ENCODE data around the gene ADAMTS2. TPM values are rescaled to one million over a fixed set of nuclear protein-coding genes. Genes with fewer than 3 reads are reported as not detected.

ADAMTS2 gene
- total RNA-seq, 2 experiments from 2014 or later, result not detected

DNA sequence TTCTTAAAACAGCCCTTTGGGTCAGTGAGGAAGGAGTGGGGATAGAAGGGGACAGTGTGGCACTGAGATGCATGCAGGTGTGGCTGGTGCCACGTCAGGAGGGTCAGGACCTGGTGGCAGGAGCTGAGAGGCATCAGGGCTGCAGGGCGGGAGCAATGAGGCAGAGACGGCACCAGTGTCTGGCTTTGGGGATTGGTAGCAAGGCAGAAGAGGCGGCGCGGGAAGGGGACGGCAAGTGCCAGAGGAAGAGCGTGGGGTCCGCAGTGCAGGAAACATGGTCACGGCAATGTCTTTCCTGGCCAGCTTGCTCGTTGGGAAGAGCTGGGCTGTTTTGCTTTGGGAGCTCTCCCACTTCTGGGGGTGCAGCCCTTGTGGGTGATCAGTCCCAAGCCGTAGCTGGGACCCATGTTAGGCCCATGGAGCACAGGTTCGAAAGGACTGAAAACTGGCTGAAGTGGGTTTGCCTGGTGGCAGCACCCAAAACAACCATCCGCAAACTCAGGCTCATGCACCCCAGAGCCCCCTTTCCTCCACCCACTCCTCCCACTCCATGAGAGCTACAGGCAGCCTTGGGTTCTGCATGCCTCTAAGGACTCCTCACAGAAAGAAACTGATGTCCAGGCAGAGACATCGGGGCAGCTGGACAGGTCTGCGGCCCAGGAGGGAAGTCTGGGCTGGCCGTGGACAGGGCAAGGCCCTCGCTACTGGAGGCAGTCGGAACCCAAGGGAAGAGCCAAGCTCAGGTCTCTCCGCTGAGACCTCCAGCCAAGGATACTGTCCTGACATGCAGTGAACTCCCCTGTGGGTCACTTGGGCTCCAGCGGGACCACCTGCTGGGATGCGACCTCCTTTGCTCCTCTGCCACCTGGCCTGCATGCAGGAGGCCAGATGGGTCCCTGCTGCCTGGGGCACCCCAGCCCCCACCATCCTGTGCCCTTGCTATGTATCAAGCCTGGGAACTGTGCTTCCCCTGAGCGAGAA is 180.6 kb downstream of the ADAMTS2 start:
- Mint-ChIP-seq H3K27ac (no peak overlapping the region), H3K4me1 (no peaks in the 10 kb centered on the region), H3K4me3 (no peak overlapping the region), H3K36me3 (no peaks in the 10 kb centered on the region), H3K27me3 (peaks cover 2% of the 10 kb centered on the region), H3K9me3 (peaks cover 13% of the 10 kb centered on the region)
- ATAC-seq (ENCODE audit: low read depth), result no peak
- peak; percentile 24 for DNase-seq
- POLR2A ChIA-PET, result no interaction called here

DNA sequence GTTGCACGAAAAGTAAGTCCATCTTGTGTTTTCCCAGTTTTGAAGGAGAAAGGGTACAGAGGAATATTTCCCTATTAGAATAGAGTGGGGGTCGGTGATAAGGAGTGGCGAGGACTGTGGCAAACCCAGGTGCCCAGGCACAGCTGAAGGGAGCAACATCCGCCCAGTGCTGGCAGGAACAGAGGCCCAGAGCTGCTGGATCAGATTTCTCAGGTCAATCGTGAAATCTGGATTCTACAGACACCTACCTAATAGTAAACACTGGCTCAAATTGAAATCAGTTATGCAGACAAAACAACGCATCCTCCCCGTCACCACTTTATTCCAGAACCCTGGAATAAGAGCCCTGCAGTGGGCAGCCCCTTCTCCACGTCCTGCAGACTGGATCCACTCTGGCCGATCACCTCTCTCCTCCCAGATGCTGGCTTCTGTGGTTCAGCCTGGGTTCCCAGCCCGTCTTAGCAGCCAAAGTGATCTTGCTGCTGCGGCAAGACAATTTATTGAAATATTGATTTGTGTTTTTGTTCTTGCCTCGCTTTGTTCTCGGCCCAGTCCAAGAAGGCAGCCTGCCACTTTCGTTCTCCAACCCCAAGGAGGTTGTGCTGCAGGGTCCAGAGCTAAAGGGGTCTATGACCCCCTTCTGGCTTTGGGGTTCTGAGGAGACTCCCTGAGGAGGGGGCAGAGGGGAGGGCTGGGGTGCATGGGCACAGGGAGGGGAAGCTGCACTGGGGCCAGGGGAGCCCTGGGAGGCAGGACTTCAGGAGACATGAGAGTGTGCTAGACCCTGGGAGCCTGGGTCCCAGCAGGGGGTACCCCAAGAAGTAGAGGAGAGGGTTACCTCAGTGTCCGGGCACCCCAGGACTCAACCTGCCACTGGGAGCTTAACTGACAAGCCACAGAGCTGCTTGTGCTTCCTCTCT is 181.8 kb downstream of the ADAMTS2 start:
- no peaks in the 10 kb centered on the region for H3K27me3 Mint-ChIP-seq
- peak; percentile 19 for DNase-seq
- H3K9me3 Mint-ChIP-seq, result peaks cover 13% of the 10 kb centered on the region
- POLR2A ChIA-PET, result no interaction called here
- no peaks in the 10 kb centered on the region for H3K36me3 Mint-ChIP-seq
- H3K4me1 Mint-ChIP-seq, result no peaks in the 10 kb centered on the region
- no peak overlapping the region for H3K27ac Mint-ChIP-seq
- ATAC-seq (ENCODE audit: low read depth), result no peak
- no peak overlapping the region for H3K4me3 Mint-ChIP-seq

DNA sequence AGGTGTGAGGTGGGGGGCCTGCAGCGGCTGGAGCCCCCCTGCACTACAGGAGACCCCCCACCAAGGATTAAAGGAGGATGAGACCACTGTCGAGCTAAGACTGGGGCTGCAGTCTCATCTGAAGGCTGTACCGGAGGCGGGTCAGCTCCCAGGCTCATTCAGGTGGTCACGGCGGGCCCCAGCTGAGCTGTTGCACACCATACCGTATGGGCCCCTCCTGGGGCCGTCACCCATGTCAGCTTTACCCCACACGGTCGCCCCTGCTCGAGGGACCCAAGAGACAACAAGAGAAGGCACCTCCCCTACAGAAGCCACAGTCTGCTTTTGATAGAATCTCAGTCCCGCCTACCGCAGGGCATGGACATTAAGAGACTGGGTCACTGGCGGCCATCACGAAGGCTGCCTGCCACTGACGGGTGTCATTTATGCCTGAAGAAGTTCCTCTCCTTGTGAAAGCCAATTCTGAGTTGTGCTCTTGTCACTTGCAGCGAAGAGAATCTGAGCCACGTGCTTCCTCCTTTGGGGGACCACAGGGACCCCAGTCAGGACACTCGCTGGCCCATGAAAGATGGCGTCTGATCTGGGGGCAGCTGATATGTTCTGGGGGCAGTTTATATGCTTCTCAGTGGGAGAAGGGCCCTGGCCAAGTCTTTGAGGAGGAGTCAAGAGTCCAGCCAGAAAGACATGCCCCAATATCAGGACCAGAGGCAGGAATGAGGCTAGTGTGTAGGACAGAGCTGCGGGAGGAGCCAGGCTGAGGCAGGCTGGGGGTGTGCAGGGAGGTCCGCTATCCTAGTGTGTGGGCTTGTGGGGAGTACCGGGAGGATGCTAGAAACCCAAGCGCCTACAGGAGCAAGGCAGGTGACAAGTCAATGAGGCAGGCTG is 182.7 kb downstream of the ADAMTS2 start:
- Mint-ChIP-seq H3K4me3 (no peak overlapping the region), H3K36me3 (no peaks in the 10 kb centered on the region), H3K4me1 (no peaks in the 10 kb centered on the region), H3K9me3 (peaks cover 13% of the 10 kb centered on the region), H3K27ac (no peak overlapping the region), H3K27me3 (no peaks in the 10 kb centered on the region)
- ATAC-seq (ENCODE audit: low read depth) (no peak), DNase-seq (peak; percentile 4)
- POLR2A ChIA-PET, result no interaction called here

DNA sequence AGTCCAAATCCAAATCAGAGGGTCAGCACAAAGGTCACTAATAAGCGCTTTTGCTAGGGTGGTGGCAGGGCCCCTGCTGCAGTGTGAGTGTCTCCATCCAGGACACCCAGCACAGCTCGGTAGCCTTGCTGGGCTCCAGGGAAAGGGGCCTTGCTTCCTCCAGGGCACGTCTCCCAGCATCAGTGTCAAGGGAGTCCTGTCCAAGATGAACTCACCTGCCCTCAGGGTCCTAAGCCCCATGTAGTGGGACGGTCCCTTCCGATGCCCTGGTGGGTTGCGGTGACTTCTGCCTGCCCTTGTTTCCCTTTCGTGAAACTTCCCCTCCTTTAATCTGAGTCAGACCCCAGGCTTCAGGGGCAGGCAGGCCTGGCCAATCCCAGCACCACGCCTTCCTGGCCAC is 183.4 kb downstream of the ADAMTS2 start:
- Mint-ChIP-seq H3K27ac (no peak overlapping the region), H3K4me1 (no peaks in the 10 kb centered on the region), H3K4me3 (no peak overlapping the region), H3K36me3 (no peaks in the 10 kb centered on the region), H3K9me3 (peaks cover 13% of the 10 kb centered on the region), H3K27me3 (no peaks in the 10 kb centered on the region)
- POLR2A ChIA-PET, result no interaction called here
- ATAC-seq (ENCODE audit: low read depth) (no peak), DNase-seq (peak; percentile 6)

DNA sequence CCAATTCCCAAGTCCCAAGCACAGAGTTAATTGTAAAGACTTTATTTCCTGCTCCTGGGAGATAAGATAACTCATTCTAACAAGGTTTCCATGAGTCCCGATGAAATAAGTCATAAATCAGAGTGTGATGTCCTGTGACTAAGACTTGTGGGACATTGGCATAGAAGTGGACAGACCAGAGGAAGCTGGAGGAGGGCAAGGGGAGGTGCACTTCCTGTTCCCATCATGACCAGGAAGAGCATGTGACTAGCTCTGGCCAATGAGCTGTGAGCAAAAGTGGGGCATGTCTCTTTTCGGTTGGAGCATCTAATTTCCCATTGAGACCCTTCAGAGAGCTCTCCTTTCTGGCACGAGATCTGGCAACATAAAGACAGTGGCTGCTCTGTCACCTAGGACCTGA is 184.7 kb downstream of the ADAMTS2 start:
- Mint-ChIP-seq H3K27ac (no peak overlapping the region), H3K4me3 (no peak overlapping the region), H3K27me3 (no peaks in the 10 kb centered on the region), H3K4me1 (no peaks in the 10 kb centered on the region), H3K36me3 (no peaks in the 10 kb centered on the region), H3K9me3 (peaks cover 13% of the 10 kb centered on the region)
- POLR2A ChIA-PET, result no interaction called here
- ATAC-seq (ENCODE audit: low read depth) (no peak), DNase-seq (no peak)

DNA sequence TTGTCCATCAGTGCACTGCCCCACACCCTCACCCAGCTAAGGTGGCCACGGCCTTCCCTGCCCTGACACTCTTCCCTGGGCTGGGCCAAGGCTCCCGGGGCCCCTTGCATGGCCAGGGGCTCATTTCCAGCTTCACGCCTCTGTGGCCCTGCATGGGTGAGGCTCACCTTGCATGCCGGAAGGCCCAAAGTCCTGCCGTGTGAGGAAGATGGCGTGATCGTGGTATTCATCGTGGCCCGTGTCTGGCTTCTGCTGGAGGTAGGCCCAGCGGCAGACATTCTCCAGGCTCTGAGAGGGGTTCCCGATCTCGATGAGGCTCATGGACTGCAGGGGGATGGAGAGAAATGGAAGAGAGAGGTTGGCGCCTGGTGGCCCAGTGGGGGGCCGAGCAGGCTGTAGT is 186.7 kb downstream of the ADAMTS2 start:
- Mint-ChIP-seq H3K36me3 (no peaks in the 10 kb centered on the region), H3K4me3 (no peak overlapping the region), H3K9me3 (peaks cover 13% of the 10 kb centered on the region), H3K4me1 (no peaks in the 10 kb centered on the region), H3K27me3 (no peaks in the 10 kb centered on the region), H3K27ac (no peak overlapping the region)
- peak; percentile 3 for DNase-seq
- ATAC-seq (ENCODE audit: low read depth), result no peak
- POLR2A ChIA-PET, result no interaction called here

DNA sequence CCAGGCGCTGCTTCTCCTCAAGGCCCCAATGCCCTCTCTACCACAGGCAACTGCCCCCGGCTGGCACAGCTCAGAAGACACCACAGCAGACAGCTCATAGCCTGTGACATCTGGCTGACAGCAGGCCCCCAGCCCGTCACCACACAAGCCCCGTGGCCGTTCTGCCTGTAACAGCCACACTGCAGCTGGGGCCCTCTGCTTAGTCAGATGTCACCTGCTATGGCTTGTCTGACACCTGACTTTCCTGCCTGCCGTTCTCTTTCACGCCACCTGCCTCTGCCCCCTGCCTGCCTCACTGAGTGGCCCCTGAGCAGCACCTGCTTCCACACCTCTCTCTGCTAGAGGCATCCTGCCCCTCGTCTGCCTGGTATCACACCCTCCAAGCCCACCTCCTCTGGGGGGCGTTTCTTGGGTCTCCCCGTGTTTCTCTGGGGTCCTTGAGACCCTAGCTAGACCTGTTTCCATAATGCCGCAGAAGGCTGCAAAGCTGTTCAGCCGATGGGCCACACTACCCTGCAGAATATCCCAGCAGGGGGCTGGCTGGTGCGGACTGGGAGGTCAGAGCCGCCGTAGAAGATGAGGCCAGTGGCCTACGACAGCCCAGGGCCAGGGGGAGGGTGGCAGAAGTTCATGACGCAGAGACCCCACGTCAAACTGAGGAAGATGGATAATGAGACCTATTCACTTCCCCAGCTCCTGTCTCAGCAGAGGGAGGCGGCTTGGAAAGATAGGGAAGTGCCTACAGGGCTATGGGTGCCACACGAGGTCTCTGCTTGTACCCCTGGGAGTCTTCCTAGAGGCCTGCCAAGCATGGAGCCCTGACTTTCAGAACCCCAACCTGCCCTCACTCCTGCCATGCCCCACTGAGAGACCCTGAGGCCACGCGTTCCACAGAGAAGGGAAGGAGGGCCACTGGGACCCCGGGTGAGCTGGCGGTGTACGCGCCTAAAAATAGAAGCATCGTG is 190.0 kb downstream of the ADAMTS2 start:
- Mint-ChIP-seq H3K27me3 (no peaks in the 10 kb centered on the region), H3K27ac (no peak overlapping the region), H3K4me1 (no peaks in the 10 kb centered on the region), H3K9me3 (peaks cover 2% of the 10 kb centered on the region), H3K36me3 (no peaks in the 10 kb centered on the region), H3K4me3 (no peak overlapping the region)
- no peak for DNase-seq
- no peak for ATAC-seq (ENCODE audit: low read depth)
- POLR2A ChIA-PET, result no interaction called here

DNA sequence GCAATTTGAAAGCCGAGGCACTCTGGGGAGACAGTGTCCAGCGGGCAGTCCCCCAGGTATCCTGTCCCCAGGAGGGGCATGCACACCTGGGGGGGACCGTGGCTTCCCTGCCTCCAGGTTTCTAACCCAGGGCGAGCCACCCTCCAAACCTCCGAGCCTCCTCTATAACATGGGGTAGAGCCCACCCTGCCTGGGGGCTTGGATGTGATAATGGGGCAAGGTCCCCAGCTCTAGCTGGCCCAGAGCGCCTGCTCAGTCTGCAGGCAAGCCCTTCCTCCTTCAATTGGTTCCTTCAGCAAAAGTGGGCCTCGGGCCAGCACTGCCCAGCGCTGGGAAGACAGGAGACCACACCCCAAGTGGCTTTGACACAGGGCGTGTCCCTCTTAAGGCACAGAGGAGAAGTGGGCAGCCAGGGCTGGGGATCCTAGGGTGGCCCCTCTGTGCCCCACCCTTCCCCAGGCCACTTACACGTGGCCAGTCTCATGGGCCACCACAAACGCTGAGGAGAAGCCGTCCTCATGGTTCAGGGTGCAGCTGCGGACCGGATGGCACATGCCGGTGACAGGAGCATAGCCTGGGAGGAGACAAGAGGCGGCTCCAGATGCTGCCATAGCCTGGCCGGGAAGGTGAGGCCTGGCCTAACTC is 190.8 kb downstream of the ADAMTS2 start:
- POLR2A ChIA-PET, result no interaction called here
- no peaks in the 10 kb centered on the region for H3K27me3 Mint-ChIP-seq

DNA sequence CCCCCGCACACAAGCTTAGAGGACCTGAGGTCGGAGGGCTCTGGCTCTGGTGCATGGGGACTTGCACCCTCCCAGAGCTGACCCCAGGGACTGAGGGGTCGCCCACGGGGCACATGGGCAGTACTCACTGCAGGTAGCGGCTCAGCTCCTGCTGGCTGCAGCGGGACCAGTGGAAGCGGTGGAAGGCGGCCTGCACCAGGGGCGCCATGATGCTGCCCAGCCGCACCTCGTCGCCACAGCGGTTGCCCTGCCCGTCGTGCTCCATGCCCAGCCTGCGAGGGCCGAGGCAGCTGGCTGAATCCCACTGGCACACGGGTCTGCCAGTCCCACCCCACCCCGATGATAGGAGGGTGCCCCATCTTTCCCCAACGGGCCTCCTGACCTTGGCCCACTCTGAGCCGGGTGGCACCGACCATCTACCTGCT is 191.3 kb downstream of the ADAMTS2 start:
- Mint-ChIP-seq H3K36me3 (no peaks in the 10 kb centered on the region), H3K4me1 (no peaks in the 10 kb centered on the region), H3K4me3 (no peak overlapping the region), H3K9me3 (no peaks in the 10 kb centered on the region), H3K27me3 (no peaks in the 10 kb centered on the region), H3K27ac (no peak overlapping the region)
- DNase-seq (no peak), ATAC-seq (ENCODE audit: low read depth) (no peak)
- POLR2A ChIA-PET, result no interaction called here

More for the DNA sequence above, 190.8 kb downstream of the ADAMTS2 start:
- ATAC-seq (ENCODE audit: low read depth) (no peak), DNase-seq (no peak)
- no peaks in the 10 kb centered on the region for H3K36me3 Mint-ChIP-seq
- no peak overlapping the region for H3K27ac Mint-ChIP-seq
- no peaks in the 10 kb centered on the region for H3K4me1 Mint-ChIP-seq
- no peak overlapping the region for H3K4me3 Mint-ChIP-seq
- no peaks in the 10 kb centered on the region for H3K9me3 Mint-ChIP-seq

DNA sequence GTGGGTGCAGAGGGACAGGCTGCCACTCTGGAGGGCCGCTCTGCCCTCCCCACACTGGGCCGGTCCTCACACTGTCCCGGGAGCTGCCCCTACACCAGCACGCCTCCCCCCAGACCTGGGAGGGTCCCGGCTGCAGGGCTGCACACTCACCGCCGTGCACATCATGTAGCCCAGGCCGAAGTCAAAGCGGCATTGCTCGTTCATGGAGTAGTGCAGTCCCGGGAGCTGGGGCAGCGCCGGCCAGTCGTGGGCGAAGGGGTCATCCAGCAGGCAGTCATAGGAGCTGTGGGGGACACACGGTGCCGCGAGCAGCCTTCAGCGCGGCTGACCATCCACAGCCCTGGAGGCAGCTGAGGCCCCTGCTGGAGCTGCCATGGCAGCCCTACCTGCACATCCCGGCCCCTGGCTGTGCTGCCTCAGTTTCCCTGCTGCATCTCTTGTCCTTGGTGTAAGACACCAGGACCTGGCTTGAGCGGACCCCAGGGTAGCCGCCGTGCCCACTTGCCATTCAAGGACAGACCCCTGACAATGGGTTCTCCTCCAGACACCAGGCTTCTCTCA is 191.8 kb downstream of the ADAMTS2 start:
- no peaks in the 10 kb centered on the region for H3K9me3 Mint-ChIP-seq
- no peaks in the 10 kb centered on the region for H3K4me1 Mint-ChIP-seq
- H3K4me3 Mint-ChIP-seq, result no peak overlapping the region
- POLR2A ChIA-PET, result no interaction called here
- ATAC-seq (ENCODE audit: low read depth), result no peak
- DNase-seq, result no peak
- H3K36me3 Mint-ChIP-seq, result no peaks in the 10 kb centered on the region
- H3K27me3 Mint-ChIP-seq, result no peaks in the 10 kb centered on the region
- no peak overlapping the region for H3K27ac Mint-ChIP-seq

DNA sequence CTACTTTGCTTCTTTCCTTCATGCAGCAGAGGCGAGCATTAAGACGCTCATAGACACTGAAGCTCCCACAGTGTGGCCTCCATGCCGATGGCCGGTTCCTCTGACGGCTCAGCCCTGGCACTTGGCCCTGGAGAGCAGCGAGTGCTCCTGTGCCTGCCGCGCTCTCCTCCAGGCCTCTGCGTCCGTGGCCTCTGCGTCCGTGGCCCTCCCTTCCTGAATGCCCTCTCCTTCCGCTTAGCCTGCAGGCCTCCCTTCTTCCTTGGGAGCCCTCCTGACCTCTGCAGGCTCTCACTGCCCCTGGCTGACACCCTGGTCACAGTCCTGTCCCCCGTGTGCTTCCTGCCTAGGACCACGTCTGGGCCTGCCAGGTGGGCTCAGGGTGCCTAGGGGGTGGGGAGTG is 192.3 kb downstream of the ADAMTS2 start:
- ATAC-seq (ENCODE audit: low read depth) (no peak), DNase-seq (no peak)
- no peaks in the 10 kb centered on the region for H3K9me3 Mint-ChIP-seq
- H3K4me3 Mint-ChIP-seq, result no peak overlapping the region
- no peaks in the 10 kb centered on the region for H3K27me3 Mint-ChIP-seq
- H3K4me1 Mint-ChIP-seq, result no peaks in the 10 kb centered on the region
- no peak overlapping the region for H3K27ac Mint-ChIP-seq
- no peaks in the 10 kb centered on the region for H3K36me3 Mint-ChIP-seq
- POLR2A ChIA-PET, result no interaction called here
